Cardiac muscle cell (in vitro differentiated cells and primary cell): ENCODE measurements around the gene ACSBG1. TPM values are rescaled to one million over a fixed set of nuclear protein-coding genes. Genes with fewer than 3 reads are reported as not detected.

Experiments
- DNase-seq, 2 donors: peaks; one replicate each; pipeline versions ENCODE4 v3.0.0 to v3.0.0-alpha.2; 2010 to 2017; ENCODE audit warnings: low read depth in 1 of 2, low spot score in 1 of 2
- H3K27ac ChIP-seq: fragments of 200-600 bp; sonication (generic); 2 replicates; pipeline ENCODE4 v1.5.1; 2016
- H3K27me3 ChIP-seq: fragments of 200-600 bp; sonication (generic); 2 replicates; pipeline ENCODE4 v1.6.0; 2016; ENCODE audit warnings: control low read depth
- H3K36me3 ChIP-seq: fragments of 200-600 bp; sonication (generic); 2 replicates; pipeline ENCODE4 v1.5.1; 2016; ENCODE audit warnings: control low read depth
- H3K4me1 ChIP-seq: fragments of 200-600 bp; sonication (generic); 2 replicates; pipeline ENCODE4 v1.8.1; 2017; ENCODE audit warnings: low read depth, mild to moderate bottlenecking, mixed run types
- H3K4me3 ChIP-seq: fragments of 200-600 bp; sonication (generic); 2 replicates; pipeline ENCODE4 v1.5.1; 2016; ENCODE audit warnings: mild to moderate bottlenecking
- H3K9me3 ChIP-seq: fragments of 200-600 bp; sonication (generic); 2 replicates; pipeline ENCODE4 v1.5.1; 2017; ENCODE audit warnings: low read depth, mild to moderate bottlenecking, control low read depth
- CTCF ChIP-seq: IDR thresholded peaks from 2 replicates; pipeline ENCODE4 v1.5.1; 2012; ENCODE audit warnings: low read depth, mild to moderate bottlenecking, low read length
- polyA plus RNA-seq: library from polyadenylated mRNA; unstranded; fragments of >200 nt; fragmentation: Nextera tagmentation; extraction: Ambion mirVana; gene quantifications from 2 replicates; pipeline ENCODE4 v1.2.1, GENCODE V29; 2016
- total RNA-seq: library from RNA; depleted of rRNA; stranded (reverse); fragments of >200 nt; gene quantifications from 2 replicates; pipeline ENCODE4 v1.2.3, GENCODE V29; 2016

The ACSBG1 gene
- total and polyA plus RNA-seq, 2 experiments from 2014 or later: 0.13 to 0.24 TPM

DNA sequence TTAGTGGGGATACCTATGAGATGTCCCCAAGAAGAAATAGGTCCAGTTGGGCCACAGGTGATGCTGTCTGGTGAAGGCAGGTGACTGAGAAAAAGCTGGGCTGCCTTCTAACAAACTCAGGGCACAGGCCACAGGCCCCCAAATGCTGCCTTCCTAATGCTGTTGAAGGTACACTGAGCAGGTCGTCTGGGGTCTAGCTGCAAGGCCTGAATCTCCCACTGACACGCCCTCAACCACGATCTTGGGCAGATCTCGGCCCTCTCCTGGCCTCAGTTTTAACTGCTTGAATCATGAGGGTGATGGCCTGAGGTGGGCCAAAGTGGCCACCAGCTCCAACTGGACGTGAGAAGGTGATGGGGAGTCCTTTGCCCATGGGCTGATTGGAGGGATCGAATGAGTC, 2.1 kb upstream of the ACSBG1 start:
- H3K36me3 ChIP-seq: no peaks in the 10 kb centered on the region
- H3K9me3 ChIP-seq: no peaks in the 10 kb centered on the region
- no peak overlapping the region for H3K27ac ChIP-seq
- TF ChIP-seq CTCF: no peak
- H3K4me3 ChIP-seq: no peak overlapping the region
- no peaks in the 10 kb centered on the region for H3K4me1 ChIP-seq
- no peaks in the 10 kb centered on the region for H3K27me3 ChIP-seq
- no peak for DNase-seq

DNA sequence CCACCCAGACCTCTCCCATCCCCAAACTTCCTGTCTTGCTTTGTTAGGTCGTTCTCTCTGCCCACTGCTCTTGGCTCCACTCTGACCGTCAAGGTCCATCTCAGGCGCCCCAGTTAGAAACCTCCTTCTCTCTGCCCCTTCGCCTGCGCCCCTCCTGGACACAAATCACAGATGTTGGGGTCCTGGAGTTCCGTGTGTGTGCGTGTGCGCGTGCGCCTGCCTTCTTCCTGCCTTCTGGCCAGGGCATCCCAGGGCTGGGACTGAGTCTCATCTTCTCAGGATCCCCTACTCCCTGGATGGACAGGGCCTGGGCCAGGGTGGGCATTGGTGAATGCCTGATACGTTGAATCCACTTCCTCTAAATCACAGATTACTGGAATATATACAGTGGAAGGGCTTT, 869 bp downstream of the ACSBG1 start:
- TF ChIP-seq CTCF: no peak
- Histone ChIP-seq H3K27ac (no peak overlapping the region), H3K9me3 (no peaks in the 10 kb centered on the region), H3K36me3 (no peaks in the 10 kb centered on the region), H3K4me3 (no peak overlapping the region), H3K4me1 (no peaks in the 10 kb centered on the region), H3K27me3 (no peaks in the 10 kb centered on the region)
- DNase-seq: no peak

- Histone ChIP-seq H3K4me1 (no peaks in the 10 kb centered on the region), H3K36me3 (no peaks in the 10 kb centered on the region), H3K27ac (no peak overlapping the region), H3K27me3 (no peaks in the 10 kb centered on the region), H3K9me3 (no peaks in the 10 kb centered on the region), H3K4me3 (no peak overlapping the region)
- no peak for DNase-seq
- TF ChIP-seq CTCF: no peak
These were observed 1.4 kb downstream of the ACSBG1 start for GRCh38 chr15:78232951-78233350.

GRCh38 chr15:78229431-78230406, 4.6 kb downstream of the ACSBG1 start:
- Histone ChIP-seq H3K4me1 (no peaks in the 10 kb centered on the region), H3K27me3 (no peaks in the 10 kb centered on the region), H3K36me3 (no peaks in the 10 kb centered on the region), H3K27ac (no peak overlapping the region), H3K4me3 (no peak overlapping the region), H3K9me3 (no peaks in the 10 kb centered on the region)
- no peak for DNase-seq
- no peak for TF ChIP-seq CTCF

GRCh38 chr15:78228356-78228996, 5.9 kb downstream of the ACSBG1 start:
- Histone ChIP-seq H3K9me3 (no peaks in the 10 kb centered on the region), H3K4me3 (no peak overlapping the region), H3K4me1 (peaks cover 6% of the 10 kb centered on the region), H3K36me3 (no peaks in the 10 kb centered on the region), H3K27ac (no peak overlapping the region), H3K27me3 (no peaks in the 10 kb centered on the region)
- TF ChIP-seq CTCF: no peak
- DNase-seq: no peak
